ENCODE data around the gene FILIP1. TPM values are rescaled to one million over a fixed set of nuclear protein-coding genes. Genes with fewer than 3 reads are reported as not detected.

The FILIP1 gene
- polyA plus RNA-seq, 1 experiment: 0.44 TPM

GRCh38 chr6:75503291-75503690 lies 9.7 kb upstream of the FILIP1 start:
- Histone ChIP-seq H3K36me3 (ENCODE audit: control insufficient read depth, insufficient read depth, low read length) (no peaks in the 10 kb centered on the region), H3K27me3 (ENCODE audit: control insufficient read depth, insufficient read depth, low read length) (no peaks in the 10 kb centered on the region), H3K4me3 (ENCODE audit: low read depth, low read length) (no peak overlapping the region)
- no peak for DNase-seq (ENCODE audit: low read depth)
- POLR2A ChIA-PET: no interaction called here
- CTCF ChIA-PET: interaction anchor here (1.4 to 2.3 kb wide), 5 partner anchors 16 to 236 kb away, joined by 4 to 12 read pairs (median 5); no protein-coding TSS in a partner anchor
- no peak for TF ChIP-seq CTCF (IDR thresholded peaks at IDR 0.05; ENCODE audit: insufficient read depth, low read depth, low read length)

- no peak overlapping the region for H3K4me3 ChIP-seq (ENCODE audit: low read depth, low read length)
- ChIA-PET CTCF (interaction anchor here (1.4 to 1.5 kb wide), 3 partner anchors 16 to 236 kb away, joined by 4 to 5 read pairs (median 4); no protein-coding TSS in a partner anchor), POLR2A (no interaction called here)
- no peaks in the 10 kb centered on the region for H3K36me3 ChIP-seq (ENCODE audit: control insufficient read depth, insufficient read depth, low read length)
- no peaks in the 10 kb centered on the region for H3K27me3 ChIP-seq (ENCODE audit: control insufficient read depth, insufficient read depth, low read length)
- TF ChIP-seq CTCF (IDR thresholded peaks at IDR 0.05; ENCODE audit: insufficient read depth, low read depth, low read length): no peak
- DNase-seq (ENCODE audit: low read depth): no peak
Measured at GRCh38 chr6:75502884-75503283, 9.3 kb upstream of the FILIP1 start.

- Histone ChIP-seq H3K36me3 (ENCODE audit: control insufficient read depth, insufficient read depth, low read length) (no peaks in the 10 kb centered on the region), H3K4me3 (ENCODE audit: low read depth, low read length) (no peak overlapping the region), H3K27me3 (ENCODE audit: control insufficient read depth, insufficient read depth, low read length) (no peaks in the 10 kb centered on the region)
- DNase-seq (ENCODE audit: low read depth): no peak
- ChIA-PET CTCF (no interaction called here), POLR2A (no interaction called here)
- TF ChIP-seq CTCF (IDR thresholded peaks at IDR 0.05; ENCODE audit: insufficient read depth, low read depth, low read length): no peak
Measured at GRCh38 chr6:75501756-75502155, 8.2 kb upstream of the FILIP1 start.

- Histone ChIP-seq H3K4me3 (ENCODE audit: low read depth, low read length) (no peak overlapping the region), H3K27me3 (ENCODE audit: control insufficient read depth, insufficient read depth, low read length) (no peaks in the 10 kb centered on the region), H3K36me3 (ENCODE audit: control insufficient read depth, insufficient read depth, low read length) (no peaks in the 10 kb centered on the region)
- TF ChIP-seq CTCF (IDR thresholded peaks at IDR 0.05; ENCODE audit: insufficient read depth, low read depth, low read length): no peak
- CTCF ChIA-PET: no interaction called here
- POLR2A ChIA-PET: no interaction called here
- DNase-seq (ENCODE audit: low read depth): no peak
Measured at GRCh38 chr6:75499640-75500039, 6.0 kb upstream of the FILIP1 start.

GRCh38 chr6:75498862-75499261 lies 5.3 kb upstream of the FILIP1 start:
- DNase-seq (ENCODE audit: low read depth): no peak
- H3K4me3 ChIP-seq (ENCODE audit: low read depth, low read length): no peak overlapping the region
- POLR2A ChIA-PET: no interaction called here
- H3K27me3 ChIP-seq (ENCODE audit: control insufficient read depth, insufficient read depth, low read length): no peaks in the 10 kb centered on the region
- H3K36me3 ChIP-seq (ENCODE audit: control insufficient read depth, insufficient read depth, low read length): no peaks in the 10 kb centered on the region
- TF ChIP-seq CTCF (IDR thresholded peaks at IDR 0.05; ENCODE audit: insufficient read depth, low read depth, low read length): no peak
- CTCF ChIA-PET: no interaction called here
